ENCODE results near the gene ORM1. TPM values are rescaled to one million over a fixed set of nuclear protein-coding genes. Genes with fewer than 3 reads are reported as not detected.
A peak's percentile ranks its signal among the peaks of the same experiment; 100 is the strongest.

Gene ORM1
- total RNA-seq, 3 donors from 2014 or later = 8.3 TPM; not detected in 2

DNA sequence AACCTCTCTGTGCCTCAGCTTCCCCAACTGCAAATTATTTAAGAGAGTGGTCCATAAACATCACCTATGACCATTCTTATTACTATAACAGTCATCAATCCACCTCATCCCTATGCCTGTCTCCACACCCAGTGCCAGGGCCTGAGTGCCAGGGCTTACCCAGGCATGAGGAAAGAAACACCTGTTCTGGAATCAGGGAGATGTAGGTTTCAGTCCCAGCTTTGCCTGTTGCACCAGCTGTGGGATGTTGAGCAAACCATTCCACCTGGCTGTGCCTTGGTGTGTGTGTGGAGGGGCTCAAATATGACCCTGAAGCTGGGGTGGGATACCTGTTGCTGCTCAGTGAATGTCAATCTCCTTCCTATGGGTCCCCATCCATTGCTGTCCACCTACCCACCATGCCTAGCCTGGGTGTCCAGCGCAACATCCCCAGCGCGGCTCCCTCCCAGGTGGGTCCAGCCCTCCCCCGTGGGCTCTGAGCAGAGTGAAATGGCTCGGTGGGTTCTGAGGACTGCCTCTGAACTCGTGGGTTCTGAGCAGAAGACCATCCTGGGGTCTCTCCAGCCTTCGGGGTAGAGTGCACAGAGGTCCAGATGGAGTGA, 48.5 kb downstream of the ORM1 start:
- H3K27ac ChIP-seq = peak overlapping the region; percentile 79 to 90
- no peak overlapping the region for H3K4me3 ChIP-seq
- peaks cover 0 to 12% of the 10 kb centered on the region in 2 donors for H3K4me1 ChIP-seq
- H3K27me3 ChIP-seq = no peaks in the 10 kb centered on the region
- intact Hi-C loops (cut with DNase I; ENCODE audit: low total_unique reads) = no loop called here
- DNase-seq (ENCODE audit: low spot score in 2 of 2) = no peak
- H3K9me3 ChIP-seq = no peaks in the 10 kb centered on the region
- H3K36me3 ChIP-seq = no peaks in the 10 kb centered on the region
- TF ChIP-seq POLR2A (IDR thresholded peaks at IDR 0.05) = no peak
- TF ChIP-seq, protein P1, sequence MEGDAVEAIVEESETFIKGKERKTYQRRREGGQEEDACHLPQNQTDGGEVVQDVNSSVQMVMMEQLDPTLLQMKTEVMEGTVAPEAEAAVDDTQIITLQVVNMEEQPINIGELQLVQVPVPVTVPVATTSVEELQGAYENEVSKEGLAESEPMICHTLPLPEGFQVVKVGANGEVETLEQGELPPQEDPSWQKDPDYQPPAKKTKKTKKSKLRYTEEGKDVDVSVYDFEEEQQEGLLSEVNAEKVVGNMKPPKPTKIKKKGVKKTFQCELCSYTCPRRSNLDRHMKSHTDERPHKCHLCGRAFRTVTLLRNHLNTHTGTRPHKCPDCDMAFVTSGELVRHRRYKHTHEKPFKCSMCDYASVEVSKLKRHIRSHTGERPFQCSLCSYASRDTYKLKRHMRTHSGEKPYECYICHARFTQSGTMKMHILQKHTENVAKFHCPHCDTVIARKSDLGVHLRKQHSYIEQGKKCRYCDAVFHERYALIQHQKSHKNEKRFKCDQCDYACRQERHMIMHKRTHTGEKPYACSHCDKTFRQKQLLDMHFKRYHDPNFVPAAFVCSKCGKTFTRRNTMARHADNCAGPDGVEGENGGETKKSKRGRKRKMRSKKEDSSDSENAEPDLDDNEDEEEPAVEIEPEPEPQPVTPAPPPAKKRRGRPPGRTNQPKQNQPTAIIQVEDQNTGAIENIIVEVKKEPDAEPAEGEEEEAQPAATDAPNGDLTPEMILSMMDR (IDR thresholded peaks at IDR 0.05) = no peak

DNA sequence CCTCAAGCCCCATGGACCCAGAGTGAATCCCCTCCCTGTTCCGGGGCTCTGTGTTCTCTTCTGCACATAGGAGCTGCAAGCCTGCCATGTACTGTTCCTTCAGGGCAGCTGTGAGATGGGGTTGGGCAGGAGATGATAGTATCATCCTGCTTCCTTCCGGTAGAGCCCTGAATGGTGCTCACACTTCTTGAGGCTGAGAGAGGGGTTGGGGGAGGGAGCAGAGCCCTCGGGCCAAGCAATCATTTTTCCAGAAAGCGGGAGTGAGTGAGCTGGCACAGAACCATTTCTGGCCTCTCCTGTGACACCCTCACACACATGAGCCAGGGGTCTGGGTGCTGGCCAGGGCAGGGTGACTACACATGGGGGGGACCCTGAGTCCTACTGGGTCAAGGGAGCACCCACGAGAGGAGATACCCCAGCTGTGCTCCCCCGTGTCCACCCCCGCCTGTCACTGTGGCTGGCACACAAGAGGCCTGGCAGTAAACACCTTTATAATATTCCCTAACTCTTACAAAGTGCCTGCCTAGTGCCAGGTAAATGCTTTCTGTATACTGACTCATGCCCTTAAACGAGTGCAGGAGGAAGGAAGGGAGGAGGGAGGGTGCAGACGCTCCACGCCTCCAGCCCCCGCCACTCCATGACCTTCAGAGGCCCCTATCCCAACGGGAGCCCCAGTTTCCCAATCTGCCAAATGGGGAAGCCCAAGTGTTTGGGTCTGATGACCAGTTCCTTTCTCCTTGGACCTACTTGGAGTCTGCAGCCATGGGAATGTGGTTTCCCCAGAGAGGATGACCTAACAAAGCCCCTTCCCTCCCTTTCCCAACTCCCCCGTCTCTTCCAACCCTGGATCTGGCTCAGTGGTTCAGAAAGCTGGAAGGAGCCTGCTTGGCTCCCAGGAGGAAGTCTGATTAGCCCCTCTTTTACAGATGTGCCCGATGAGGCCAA, 49.3 kb downstream of the ORM1 start:
- Histone ChIP-seq H3K27me3 (no peaks in the 10 kb centered on the region), H3K9me3 (no peaks in the 10 kb centered on the region), H3K4me1 (peaks cover 0 to 12% of the 10 kb centered on the region in 2 donors), H3K27ac (peak overlapping the region; percentile 79 to 90), H3K4me3 (no peak overlapping the region), H3K36me3 (no peaks in the 10 kb centered on the region)
- TF ChIP-seq POLR2A (IDR thresholded peaks at IDR 0.05) = no peak
- TF ChIP-seq, protein P1 (IDR thresholded peaks at IDR 0.05) = no peak
- no peak for TF ChIP-seq POLR2AphosphoS5 (IDR thresholded peaks at IDR 0.05)
- no peak for DNase-seq (ENCODE audit: low spot score in 2 of 2)
- intact Hi-C loops (cut with DNase I; ENCODE audit: low total_unique reads) = no loop called here

DNA sequence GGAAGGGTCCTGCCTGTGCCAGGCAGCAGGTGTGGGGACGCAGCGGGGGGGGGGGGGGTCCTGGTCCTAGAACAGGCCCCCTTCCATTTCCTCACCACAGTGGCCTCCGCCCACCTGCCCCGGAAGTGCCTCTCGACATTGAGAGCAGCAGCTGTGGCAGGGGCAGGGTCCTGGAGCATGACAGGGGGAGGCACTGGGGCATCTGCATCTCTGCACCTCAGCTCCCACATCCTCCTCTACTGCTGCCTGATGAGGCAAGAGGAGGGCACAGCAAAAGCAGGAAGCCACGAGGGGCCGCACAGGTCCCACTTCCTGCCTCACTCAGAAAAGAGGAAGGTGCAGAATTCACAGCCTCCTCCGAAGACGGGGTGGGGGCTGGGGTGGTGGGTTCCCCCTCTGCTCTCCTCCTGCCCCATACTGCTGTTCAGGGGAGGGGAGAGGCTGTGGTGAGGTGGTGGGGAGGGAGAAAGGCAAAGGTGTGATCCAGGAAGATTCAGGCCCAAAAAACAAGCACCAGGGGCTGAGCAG, 50.1 kb downstream of the ORM1 start:
- TF ChIP-seq POLR2AphosphoS5 (IDR thresholded peaks at IDR 0.05) = no peak
- TF ChIP-seq POLR2A (IDR thresholded peaks at IDR 0.05) = no peak
- TF ChIP-seq, protein P1 (IDR thresholded peaks at IDR 0.05) = no peak
- Histone ChIP-seq H3K9me3 (no peaks in the 10 kb centered on the region), H3K36me3 (no peaks in the 10 kb centered on the region), H3K4me1 (peaks cover 0 to 12% of the 10 kb centered on the region in 2 donors), H3K27ac (peak overlapping the region; percentile 79 to 90), H3K27me3 (no peaks in the 10 kb centered on the region), H3K4me3 (no peak overlapping the region)
- intact Hi-C loops (cut with DNase I; ENCODE audit: low total_unique reads) = no loop called here
- DNase-seq (ENCODE audit: low spot score in 2 of 2) = peak in 1 of 2 donors; percentile 64

DNA sequence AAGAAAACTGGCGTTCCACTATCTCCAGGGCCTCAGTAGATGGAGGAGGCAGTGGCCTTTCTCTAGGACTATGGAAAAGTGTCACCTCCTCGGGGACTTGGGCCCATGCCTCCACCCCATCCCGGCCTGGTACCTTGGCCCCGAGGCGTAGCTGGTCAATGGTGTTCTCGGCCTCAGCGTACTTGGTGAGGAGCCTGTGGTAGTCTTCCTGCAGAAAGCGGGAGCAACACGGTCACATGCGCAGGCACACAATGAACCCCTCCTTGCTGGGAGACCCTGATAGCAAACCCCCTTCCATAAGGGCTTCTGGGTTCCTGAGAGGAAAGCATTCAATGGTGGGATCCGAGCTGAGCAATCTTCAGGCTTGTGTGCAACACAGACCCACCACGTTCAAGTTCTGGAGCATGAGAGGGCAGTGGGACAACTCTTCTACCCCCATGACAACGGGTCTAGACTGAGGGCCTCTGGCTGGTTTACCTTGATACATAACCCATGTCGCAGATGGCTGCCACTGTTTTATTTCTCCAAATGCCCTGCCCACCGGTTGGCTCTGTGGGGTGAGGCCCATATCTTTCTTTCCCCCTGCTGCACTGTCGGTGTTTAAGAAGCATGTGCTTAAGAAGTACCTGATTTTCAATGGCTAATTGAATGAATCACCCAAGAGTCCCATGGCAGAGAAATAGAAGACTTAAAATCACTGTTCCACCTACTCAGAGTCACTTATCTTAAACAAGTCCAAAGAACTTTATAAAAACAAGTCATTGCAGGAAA, 51.2 kb downstream of the ORM1 start:
- TF ChIP-seq, protein P1 (IDR thresholded peaks at IDR 0.05) = no peak
- no peak for TF ChIP-seq POLR2AphosphoS5 (IDR thresholded peaks at IDR 0.05)
- no peak for TF ChIP-seq POLR2A (IDR thresholded peaks at IDR 0.05)
- H3K4me1 ChIP-seq = peaks cover 0 to 12% of the 10 kb centered on the region in 2 donors
- H3K27ac ChIP-seq = no peak overlapping the region
- intact Hi-C loops (cut with DNase I; ENCODE audit: low total_unique reads) = no loop called here
- no peaks in the 10 kb centered on the region for H3K9me3 ChIP-seq
- H3K27me3 ChIP-seq = no peaks in the 10 kb centered on the region
- H3K36me3 ChIP-seq = no peaks in the 10 kb centered on the region
- no peak for DNase-seq (ENCODE audit: low spot score in 2 of 2)
- no peak overlapping the region for H3K4me3 ChIP-seq
